Large intestine (tissue), 3 donors: ENCODE measurements around the gene MRPL44. TPM values are rescaled to one million over a fixed set of nuclear protein-coding genes. Genes with fewer than 3 reads are reported as not detected.
A peak's percentile ranks its signal among the peaks of the same experiment; 100 is the strongest.

Experiments
- DNase-seq, 2 donors: peaks; one replicate each; pipeline versions ENCODE4 v3.0.0 to v3.0.0-alpha.2; 2013
- H3K27ac ChIP-seq: one replicate; pipeline ENCODE4 v1.5.1; 2013; ENCODE audit warnings: low read length
- H3K27me3 ChIP-seq: 2 replicates; pipeline ENCODE4 v1.6.1; 2013; ENCODE audit warnings: low read length; ENCODE audit not compliant: control insufficient read depth, insufficient read depth
- H3K36me3 ChIP-seq: 2 replicates; pipeline ENCODE4 v1.6.1; 2013; ENCODE audit warnings: low read length; ENCODE audit not compliant: control insufficient read depth, insufficient read depth
- H3K4me1 ChIP-seq: one replicate; pipeline ENCODE4 v1.6.1; 2013; ENCODE audit warnings: low read length; ENCODE audit not compliant: control insufficient read depth, insufficient read depth
- H3K4me3 ChIP-seq: one replicate; pipeline ENCODE4 v1.5.1; 2013; ENCODE audit warnings: low read length
- H3K9me3 ChIP-seq: one replicate; pipeline ENCODE4 v1.6.1; 2013; ENCODE audit warnings: mild to moderate bottlenecking, low read depth, low read length, moderate library complexity; ENCODE audit not compliant: control insufficient read depth
- WGBS: methylation state at CpG from one replicate; pipeline ENCODE4 v1.1.5; 2013; ENCODE audit warnings: low lambda C conversion rate; ENCODE audit not compliant: insufficient coverage; 5-methylcytosine and 5-hydroxymethylcytosine counted together
- polyA plus RNA-seq: library from polyadenylated mRNA; unstranded; fragments of 120-200 nt; gene quantifications from one replicate; pipeline ENCODE4 v1.2.1, GENCODE V29; 2013

MRPL44 gene
- polyA plus RNA-seq, 1 donor, result 28.3 TPM

DNA sequence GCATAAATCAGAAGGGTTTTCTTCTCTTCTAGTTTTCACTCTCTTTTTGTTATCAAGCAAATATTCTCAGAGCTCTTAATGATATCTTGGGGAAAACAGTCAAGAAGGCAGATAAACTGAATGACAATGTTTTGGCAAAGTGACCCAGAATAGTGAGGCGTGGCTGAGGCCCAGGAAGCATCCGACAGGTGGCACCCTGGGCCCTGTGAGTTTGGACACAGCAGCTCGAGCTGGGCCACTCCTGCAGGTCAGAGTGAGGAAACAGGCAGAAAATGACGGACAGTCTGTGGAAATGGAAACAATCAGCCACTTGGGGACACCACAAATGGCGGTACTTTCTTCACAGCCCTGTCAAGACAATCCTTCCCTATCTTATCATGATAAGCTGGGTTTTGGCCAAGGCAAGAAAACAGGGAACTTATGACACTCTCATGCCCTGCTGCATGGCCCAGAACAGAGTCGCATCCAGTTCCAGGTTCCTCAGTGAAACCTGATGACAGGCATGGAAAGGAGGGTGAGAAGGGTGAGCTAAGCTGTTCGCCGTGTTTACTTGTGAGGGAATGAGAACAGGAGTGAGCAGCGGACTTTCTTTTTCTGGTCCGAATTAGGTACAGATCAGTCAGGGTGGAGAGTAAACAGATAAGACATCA lies 32.1 kb downstream of the MRPL44 start:
- Histone ChIP-seq H3K36me3 (peaks cover 6% of the 10 kb centered on the region), H3K9me3 (no peaks in the 10 kb centered on the region), H3K27me3 (peaks cover 5% of the 10 kb centered on the region), H3K4me1 (peaks cover 6% of the 10 kb centered on the region), H3K27ac (no peak overlapping the region), H3K4me3 (no peak overlapping the region)
- no peak for DNase-seq
- WGBS, result 25% methylated on average over 2 of the region's 10 CpGs

DNA sequence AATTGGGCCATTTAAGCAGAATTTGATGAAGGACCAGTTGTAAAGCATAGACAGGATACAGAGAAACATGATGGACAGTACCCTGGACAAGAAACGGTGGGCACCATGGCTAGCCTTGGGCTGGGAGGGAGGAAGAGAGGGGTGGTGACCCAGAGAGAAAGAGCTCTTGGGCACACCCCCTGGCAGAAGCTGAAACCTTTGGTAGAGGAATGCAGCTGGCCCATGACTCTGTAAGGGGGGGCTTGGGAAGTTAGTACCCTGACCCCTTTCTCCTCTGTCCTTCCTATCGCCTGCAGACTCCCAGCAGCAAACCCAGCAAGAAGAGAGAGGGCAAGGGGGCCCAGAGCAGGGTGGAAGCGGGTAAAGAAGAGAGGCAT lies 32.6 kb downstream of the MRPL44 start:
- WGBS, result no CpG with 5 or more reads among the region's 3 CpGs

GRCh38 chr2:223991611-223992010 lies 34.3 kb downstream of the MRPL44 start:
- H3K9me3 ChIP-seq, result no peaks in the 10 kb centered on the region
- DNase-seq, result no peak
- H3K27me3 ChIP-seq, result peaks cover 2% of the 10 kb centered on the region
- peaks cover 16% of the 10 kb centered on the region for H3K4me1 ChIP-seq
- no peaks in the 10 kb centered on the region for H3K36me3 ChIP-seq
- no peak overlapping the region for H3K27ac ChIP-seq
- H3K4me3 ChIP-seq, result no peak overlapping the region
- no CpG with 5 or more reads among the region's 12 CpGs for WGBS

More for the DNA sequence above, 32.6 kb downstream of the MRPL44 start:
- H3K27ac ChIP-seq, result no peak overlapping the region
- peaks cover 5% of the 10 kb centered on the region for H3K27me3 ChIP-seq
- no peak for DNase-seq
- H3K4me1 ChIP-seq, result peaks cover 10% of the 10 kb centered on the region
- H3K9me3 ChIP-seq, result no peaks in the 10 kb centered on the region
- peaks cover 2% of the 10 kb centered on the region for H3K36me3 ChIP-seq
- H3K4me3 ChIP-seq, result no peak overlapping the region

GRCh38 chr2:223993634-223994232 lies 36.5 kb downstream of the MRPL44 start:
- peaks cover 26% of the 10 kb centered on the region for H3K4me1 ChIP-seq
- 86% methylated on average over 2 of the region's 5 CpGs for WGBS
- no peak overlapping the region for H3K4me3 ChIP-seq
- DNase-seq, result peak; percentile 68 to 70
- H3K27ac ChIP-seq, result no peak overlapping the region
- no peaks in the 10 kb centered on the region for H3K27me3 ChIP-seq
- no peaks in the 10 kb centered on the region for H3K36me3 ChIP-seq
- no peaks in the 10 kb centered on the region for H3K9me3 ChIP-seq

GRCh38 chr2:223994562-223995162 lies 37.4 kb downstream of the MRPL44 start:
- no peak overlapping the region for H3K27ac ChIP-seq
- H3K4me1 ChIP-seq, result peaks cover 28% of the 10 kb centered on the region
- H3K36me3 ChIP-seq, result no peaks in the 10 kb centered on the region
- no peaks in the 10 kb centered on the region for H3K27me3 ChIP-seq
- DNase-seq, result peak in 1 of 2 donors; percentile 41
- no peak overlapping the region for H3K4me3 ChIP-seq
- WGBS, result no CpG with 5 or more reads among the region's 4 CpGs
- H3K9me3 ChIP-seq, result no peaks in the 10 kb centered on the region

- H3K27me3 ChIP-seq, result no peaks in the 10 kb centered on the region
- H3K36me3 ChIP-seq, result no peaks in the 10 kb centered on the region
- no peak overlapping the region for H3K27ac ChIP-seq
- H3K4me3 ChIP-seq, result no peak overlapping the region
- DNase-seq, result no peak
- H3K4me1 ChIP-seq, result peaks cover 28% of the 10 kb centered on the region
- H3K9me3 ChIP-seq, result no peaks in the 10 kb centered on the region
- 100% methylated on average over 1 of the region's 5 CpGs for WGBS
These were observed 38.3 kb downstream of the MRPL44 start for GRCh38 chr2:223995569-223995968.

- no CpG with 5 or more reads among the region's 6 CpGs for WGBS
- Histone ChIP-seq H3K36me3 (peaks cover 2% of the 10 kb centered on the region), H3K27ac (no peak overlapping the region), H3K9me3 (no peaks in the 10 kb centered on the region), H3K4me1 (peaks cover 28% of the 10 kb centered on the region), H3K4me3 (no peak overlapping the region), H3K27me3 (no peaks in the 10 kb centered on the region)
- DNase-seq, result no peak
These were observed 39.1 kb downstream of the MRPL44 start for GRCh38 chr2:223996391-223996790.

- H3K4me3 ChIP-seq, result no peak overlapping the region
- WGBS, result 20% methylated on average over 1 of the region's 5 CpGs
- H3K27ac ChIP-seq, result peak overlapping the region; percentile 75
- no peaks in the 10 kb centered on the region for H3K27me3 ChIP-seq
- H3K4me1 ChIP-seq, result peaks cover 28% of the 10 kb centered on the region
- peak; percentile 70 to 86 for DNase-seq
- H3K36me3 ChIP-seq, result peaks cover 3% of the 10 kb centered on the region
- no peaks in the 10 kb centered on the region for H3K9me3 ChIP-seq
These were observed 40.7 kb downstream of the MRPL44 start for GRCh38 chr2:223997938-223998337.

- no peak for DNase-seq
- H3K4me3 ChIP-seq, result no peak overlapping the region
- WGBS, result 83% methylated on average over 2 of the region's 2 CpGs
- no peaks in the 10 kb centered on the region for H3K9me3 ChIP-seq
- peaks cover 25% of the 10 kb centered on the region for H3K4me1 ChIP-seq
- peaks cover 3% of the 10 kb centered on the region for H3K36me3 ChIP-seq
- no peaks in the 10 kb centered on the region for H3K27me3 ChIP-seq
- no peak overlapping the region for H3K27ac ChIP-seq
These were observed 41.7 kb downstream of the MRPL44 start for GRCh38 chr2:223998948-223999347.

DNA sequence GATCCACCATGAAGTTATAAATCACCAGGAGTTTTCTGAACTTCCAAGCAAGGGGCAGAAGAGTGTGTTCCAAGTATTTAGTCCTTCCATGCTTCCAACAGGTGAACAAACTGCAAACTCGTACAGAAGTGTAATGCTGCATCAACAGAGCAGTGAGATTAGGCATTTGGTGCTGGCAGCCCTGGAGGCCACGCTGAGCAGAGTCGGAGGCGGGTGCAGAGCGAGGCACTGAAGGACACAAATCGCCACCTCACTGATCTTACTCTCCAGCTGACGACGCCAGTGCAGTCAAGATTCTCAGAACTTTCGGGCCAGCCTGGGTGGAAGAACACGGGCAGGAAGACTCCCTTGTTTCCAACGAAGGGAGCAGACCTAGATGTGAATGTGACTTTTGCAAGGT lies 42.6 kb downstream of the MRPL44 start:
- no peak overlapping the region for H3K4me3 ChIP-seq
- H3K4me1 ChIP-seq, result peaks cover 18% of the 10 kb centered on the region
- no CpG with 5 or more reads among the region's 11 CpGs for WGBS
- H3K27me3 ChIP-seq, result no peaks in the 10 kb centered on the region
- H3K36me3 ChIP-seq, result peaks cover 3% of the 10 kb centered on the region
- H3K27ac ChIP-seq, result no peak overlapping the region
- H3K9me3 ChIP-seq, result no peaks in the 10 kb centered on the region
- DNase-seq, result no peak
